ENCODE data around the gene MRPS6. TPM values are rescaled to one million over a fixed set of nuclear protein-coding genes. Genes with fewer than 3 reads are reported as not detected.

The MRPS6 gene
- total and polyA plus RNA-seq, 8 donors = 50.5 to 92.6 (median 78.9) TPM

DNA sequence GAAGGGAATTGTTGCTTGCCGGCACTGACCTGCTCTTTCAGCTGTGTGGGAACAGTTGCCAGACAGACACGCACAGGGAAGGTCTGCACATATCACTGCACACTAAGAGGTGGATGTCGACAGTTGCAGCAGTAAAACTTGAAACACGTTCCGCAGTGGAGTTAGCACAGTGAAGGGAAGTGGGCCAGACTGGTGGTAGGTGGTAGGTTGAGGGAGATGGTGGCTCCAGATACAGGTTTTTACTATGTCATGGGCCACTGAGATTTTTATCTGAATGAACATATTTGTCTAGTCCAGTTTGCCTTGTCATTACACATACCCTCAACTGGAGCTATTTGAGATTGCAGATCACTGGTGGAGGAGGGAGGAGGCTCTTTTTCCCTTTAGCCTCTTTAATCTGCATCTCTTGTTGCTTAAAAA, 13.5 kb downstream of the MRPS6 start:
- Histone ChIP-seq H3K36me3 (peaks cover 0 to 14% of the 10 kb centered on the region in 2 donors), H3K4me3 (no peak overlapping the region), H3K4me1 (peaks cover 0 to 19% of the 10 kb centered on the region in 2 donors), H3K27ac (no peak overlapping the region), H3K9me3 (no peaks in the 10 kb centered on the region), H3K27me3 (no peaks in the 10 kb centered on the region)
- DNase-seq (no peak), ATAC-seq (no peak)
- intact Hi-C loops (cut with DNase I) = no loop called here
- TF ChIP-seq, protein P1, sequence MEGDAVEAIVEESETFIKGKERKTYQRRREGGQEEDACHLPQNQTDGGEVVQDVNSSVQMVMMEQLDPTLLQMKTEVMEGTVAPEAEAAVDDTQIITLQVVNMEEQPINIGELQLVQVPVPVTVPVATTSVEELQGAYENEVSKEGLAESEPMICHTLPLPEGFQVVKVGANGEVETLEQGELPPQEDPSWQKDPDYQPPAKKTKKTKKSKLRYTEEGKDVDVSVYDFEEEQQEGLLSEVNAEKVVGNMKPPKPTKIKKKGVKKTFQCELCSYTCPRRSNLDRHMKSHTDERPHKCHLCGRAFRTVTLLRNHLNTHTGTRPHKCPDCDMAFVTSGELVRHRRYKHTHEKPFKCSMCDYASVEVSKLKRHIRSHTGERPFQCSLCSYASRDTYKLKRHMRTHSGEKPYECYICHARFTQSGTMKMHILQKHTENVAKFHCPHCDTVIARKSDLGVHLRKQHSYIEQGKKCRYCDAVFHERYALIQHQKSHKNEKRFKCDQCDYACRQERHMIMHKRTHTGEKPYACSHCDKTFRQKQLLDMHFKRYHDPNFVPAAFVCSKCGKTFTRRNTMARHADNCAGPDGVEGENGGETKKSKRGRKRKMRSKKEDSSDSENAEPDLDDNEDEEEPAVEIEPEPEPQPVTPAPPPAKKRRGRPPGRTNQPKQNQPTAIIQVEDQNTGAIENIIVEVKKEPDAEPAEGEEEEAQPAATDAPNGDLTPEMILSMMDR (IDR thresholded peaks at IDR 0.05) = no peak

DNA sequence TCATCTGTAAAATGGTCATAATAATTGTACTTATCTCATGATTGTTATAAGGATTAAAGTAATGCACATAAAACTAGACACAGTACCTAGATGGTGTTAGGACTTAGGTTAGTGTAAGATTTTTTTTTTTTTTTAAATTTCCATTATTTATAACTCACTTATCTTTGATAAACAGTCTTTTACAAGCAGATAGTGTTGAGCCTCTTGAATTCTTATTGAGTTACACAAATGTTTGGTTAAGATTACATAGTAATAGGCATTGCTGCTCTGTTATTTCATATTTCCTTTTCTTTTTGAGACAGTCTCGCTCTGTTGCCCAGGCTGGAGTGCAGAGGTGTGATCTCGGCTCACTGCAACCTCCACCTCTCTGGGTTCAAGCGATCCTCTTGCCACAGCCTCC, 15.4 kb downstream of the MRPS6 start:
- no peaks in the 10 kb centered on the region for H3K27me3 ChIP-seq
- H3K36me3 ChIP-seq = peaks cover 0 to 2% of the 10 kb centered on the region in 2 donors
- peaks cover 0 to 22% of the 10 kb centered on the region in 2 donors for H3K4me1 ChIP-seq
- H3K4me3 ChIP-seq = no peak overlapping the region
- TF ChIP-seq, protein P1 (IDR thresholded peaks at IDR 0.05) = no peak
- intact Hi-C loops (cut with DNase I) = no loop called here
- H3K9me3 ChIP-seq = no peaks in the 10 kb centered on the region
- no peak for ATAC-seq
- no peak for DNase-seq
- no peak overlapping the region for H3K27ac ChIP-seq

DNA sequence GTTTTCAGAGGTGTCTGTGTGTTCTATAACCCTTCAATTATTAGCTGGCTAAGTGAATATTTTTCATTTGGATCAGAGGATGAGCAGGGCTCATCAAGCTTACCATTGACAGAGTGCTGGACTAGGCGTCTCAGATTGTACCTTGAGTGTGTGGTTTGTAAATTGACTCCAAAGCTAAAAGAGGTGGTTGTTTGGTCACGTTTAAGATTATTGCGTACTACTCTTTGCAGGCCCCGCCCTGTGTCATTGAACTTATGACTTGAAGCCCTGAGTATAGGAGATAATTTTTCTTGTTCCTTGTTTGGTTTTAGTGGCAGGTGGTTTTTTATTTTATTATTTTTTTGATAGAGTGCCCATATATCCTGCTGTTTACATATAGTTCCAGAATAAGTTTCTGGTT, 17.7 kb downstream of the MRPS6 start:
- Histone ChIP-seq H3K4me1 (peaks cover 0 to 26% of the 10 kb centered on the region in 2 donors), H3K9me3 (no peaks in the 10 kb centered on the region), H3K36me3 (peaks cover 0 to 15% of the 10 kb centered on the region in 2 donors), H3K27me3 (no peaks in the 10 kb centered on the region), H3K27ac (no peak overlapping the region), H3K4me3 (no peak overlapping the region)
- intact Hi-C loops (cut with DNase I) = no loop called here
- TF ChIP-seq, protein P1 (IDR thresholded peaks at IDR 0.05) = no peak
- ATAC-seq = no peak
- DNase-seq = no peak

DNA sequence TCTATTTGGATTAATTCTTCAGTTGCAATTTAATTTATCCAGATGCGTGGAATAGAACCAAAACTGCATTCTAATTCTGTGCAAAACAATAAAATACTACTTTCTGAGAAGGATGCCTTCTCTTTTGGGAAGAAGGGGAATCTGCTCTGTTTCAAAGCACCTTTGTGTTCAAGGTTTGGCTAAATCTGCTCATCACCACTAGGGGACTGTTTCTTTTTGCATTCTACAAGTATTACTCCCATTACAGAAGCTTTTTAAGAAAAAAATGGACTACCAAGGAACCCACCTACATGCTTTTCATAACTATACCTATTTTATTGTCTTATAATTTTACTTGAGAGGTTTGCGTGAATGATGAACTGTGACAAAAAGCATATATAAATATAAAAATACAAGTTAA, 18.2 kb downstream of the MRPS6 start:
- intact Hi-C loops (cut with DNase I) = no loop called here
- no peak overlapping the region for H3K27ac ChIP-seq
- H3K36me3 ChIP-seq = peaks cover 0 to 20% of the 10 kb centered on the region in 2 donors
- no peak for ATAC-seq
- H3K27me3 ChIP-seq = no peaks in the 10 kb centered on the region
- H3K4me1 ChIP-seq = peaks cover 0 to 26% of the 10 kb centered on the region in 2 donors
- TF ChIP-seq, protein P1 (IDR thresholded peaks at IDR 0.05) = no peak
- H3K4me3 ChIP-seq = no peak overlapping the region
- no peaks in the 10 kb centered on the region for H3K9me3 ChIP-seq
- no peak for DNase-seq

DNA sequence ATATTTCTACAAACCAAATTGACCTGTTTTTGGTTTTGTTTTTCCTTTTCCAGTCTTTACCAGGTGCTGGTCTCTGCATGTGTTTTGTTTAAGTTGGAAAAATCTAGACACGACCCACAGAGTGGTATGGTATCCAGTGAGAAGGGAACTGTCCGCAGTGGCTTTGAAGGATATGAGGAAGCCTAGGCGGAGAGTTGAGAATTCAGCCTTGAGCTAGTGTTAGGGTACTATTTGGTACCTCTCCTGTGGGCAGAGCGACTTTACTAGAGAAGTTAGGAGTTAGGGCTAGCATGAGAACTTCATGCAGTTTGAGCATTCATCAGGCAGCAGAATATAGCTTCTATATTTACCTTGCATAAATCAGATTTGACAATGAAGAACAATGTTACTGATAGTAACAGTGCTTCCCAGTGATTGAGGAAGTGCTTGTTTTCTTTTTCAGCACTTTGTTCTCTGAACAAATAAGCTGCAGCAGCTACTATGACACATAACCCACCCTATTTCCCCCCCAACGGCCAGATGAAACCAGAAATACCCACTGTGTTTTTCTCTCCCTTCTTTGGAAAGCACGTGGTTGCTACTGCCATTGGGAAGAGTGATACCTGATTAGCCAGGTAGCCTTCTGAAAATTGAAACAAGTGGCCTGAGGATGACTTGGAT, 19.0 kb downstream of the MRPS6 start:
- intact Hi-C loops (cut with DNase I) = no loop called here
- Histone ChIP-seq H3K4me3 (no peak overlapping the region), H3K36me3 (peaks cover 0 to 28% of the 10 kb centered on the region in 2 donors), H3K4me1 (peaks cover 0 to 26% of the 10 kb centered on the region in 2 donors), H3K9me3 (no peaks in the 10 kb centered on the region), H3K27ac (no peak overlapping the region), H3K27me3 (no peaks in the 10 kb centered on the region)
- DNase-seq = no peak
- TF ChIP-seq, protein P1 (IDR thresholded peaks at IDR 0.05) = no peak
- no peak for ATAC-seq
